ENCODE data around the gene KCTD17.

Gene KCTD17

GRCh38 chr22:37091994-37092393, 40.5 kb downstream of the KCTD17 start:
- no peak for DNase-seq (ENCODE audit: extremely low spot score)
- POLR2A ChIA-PET, result no interaction called here
- TF ChIP-seq PKNOX1 (IDR thresholded peaks at IDR 0.05), result no peak
- no peak for TF ChIP-seq NFRKB (IDR thresholded peaks at IDR 0.05)
- no peak for TF ChIP-seq ARNT (IDR thresholded peaks at IDR 0.05)
- no peak for TF ChIP-seq FOXK2 (IDR thresholded peaks at IDR 0.05)
- TF ChIP-seq ZNF384 (IDR thresholded peaks at IDR 0.05), result no peak
- no peak for TF ChIP-seq L3MBTL2 (conservative IDR thresholded peaks at IDR 0.05)
- TF ChIP-seq HDGF (IDR thresholded peaks at IDR 0.05; ENCODE audit: borderline replicate concordance), result no peak
- no peak for TF ChIP-seq TARDBP (IDR thresholded peaks at IDR 0.05)
- TF ChIP-seq CTBP1 (IDR thresholded peaks at IDR 0.05; ENCODE audit: borderline replicate concordance), result no peak
- TF ChIP-seq LEF1 (IDR thresholded peaks at IDR 0.05; ENCODE audit: borderline replicate concordance), result no peak
- TF ChIP-seq BHLHE40 (IDR thresholded peaks at IDR 0.05; ENCODE audit: borderline replicate concordance), result no peak
- no peak for TF ChIP-seq SP1 (IDR thresholded peaks at IDR 0.05)
- TF ChIP-seq SUZ12 (IDR thresholded peaks at IDR 0.05), result no peak
- no peak for TF ChIP-seq FOXA1 (IDR thresholded peaks at IDR 0.05)
- no peak for TF ChIP-seq ELF4 (IDR thresholded peaks at IDR 0.05)
- CTCF ChIA-PET, result interaction anchor here (1.5 kb wide), 1 partner anchor 14 kb away, joined by 5 read pairs; no protein-coding TSS in a partner anchor

DNA sequence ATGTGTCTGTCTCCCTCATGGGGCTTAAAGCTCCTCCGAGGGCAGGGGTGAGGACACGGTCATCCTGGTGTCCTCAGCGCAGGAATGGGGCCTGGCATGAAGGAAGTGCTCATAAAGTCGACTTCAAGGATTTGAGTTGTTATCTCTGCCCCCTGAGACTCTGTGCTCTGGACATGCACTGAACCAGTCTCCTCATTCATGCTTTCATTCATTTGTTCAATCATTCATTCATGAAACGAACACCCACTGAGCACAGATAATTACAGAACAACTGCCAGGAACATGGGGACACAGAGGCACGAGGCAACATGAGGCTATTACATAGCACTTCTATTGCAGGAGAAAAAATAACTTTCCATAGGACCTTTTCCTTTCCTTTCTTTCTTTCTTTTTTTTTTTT, 41.5 kb downstream of the KCTD17 start:
- no peak for DNase-seq (ENCODE audit: extremely low spot score)
- CTCF ChIA-PET, result no interaction called here
- no peak for TF ChIP-seq BHLHE40 (IDR thresholded peaks at IDR 0.05; ENCODE audit: borderline replicate concordance)
- no peak for TF ChIP-seq SUZ12 (IDR thresholded peaks at IDR 0.05)
- POLR2A ChIA-PET, result no interaction called here

DNA sequence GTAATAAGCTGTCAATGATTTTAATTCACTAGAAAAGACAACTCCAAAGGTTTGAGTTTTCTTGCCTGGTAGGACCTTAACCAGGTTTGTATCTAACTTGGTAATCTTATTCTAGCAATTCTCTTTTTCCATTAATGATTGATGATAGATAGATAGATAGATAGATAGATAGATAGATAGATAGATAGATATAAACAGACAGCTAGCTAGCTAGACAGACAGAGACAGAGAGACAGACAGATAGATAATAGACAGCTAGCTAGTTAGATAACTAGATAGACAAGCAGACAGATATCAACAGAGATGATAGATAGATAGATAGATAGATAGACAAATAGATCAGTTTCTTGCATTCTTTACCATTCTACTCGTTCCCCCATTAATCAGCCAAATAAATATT, 42.7 kb downstream of the KCTD17 start:
- DNase-seq (ENCODE audit: extremely low spot score), result no peak
- ChIA-PET POLR2A (no interaction called here), CTCF (no interaction called here)
- TF ChIP-seq PKNOX1 (IDR thresholded peaks at IDR 0.05) (no peak), NFRKB (IDR thresholded peaks at IDR 0.05) (no peak), BHLHE40 (IDR thresholded peaks at IDR 0.05; ENCODE audit: borderline replicate concordance) (no peak), ZNF384 (IDR thresholded peaks at IDR 0.05) (no peak), SUZ12 (IDR thresholded peaks at IDR 0.05) (no peak), TARDBP (IDR thresholded peaks at IDR 0.05) (no peak), ARNT (IDR thresholded peaks at IDR 0.05) (no peak)

DNA sequence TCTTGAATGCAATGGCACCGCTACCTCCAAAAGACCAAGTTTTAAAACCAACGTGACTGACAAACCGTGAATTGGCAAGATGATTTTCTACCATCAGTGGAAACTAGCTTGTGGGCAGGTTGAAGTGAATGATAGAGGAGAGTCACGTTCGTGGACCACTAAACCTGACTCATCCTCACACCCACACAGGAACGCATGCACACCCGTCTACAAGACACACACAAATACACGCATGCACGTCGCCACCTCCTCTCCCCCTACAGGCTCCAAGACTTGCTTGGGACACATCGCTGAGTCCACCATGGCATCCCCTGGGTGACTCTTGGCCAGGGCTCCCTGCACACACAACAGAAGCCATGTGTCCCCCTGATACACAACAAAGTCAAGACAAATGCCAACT, 43.6 kb downstream of the KCTD17 start:
- POLR2A ChIA-PET, result no interaction called here
- CTCF ChIA-PET, result no interaction called here

DNA sequence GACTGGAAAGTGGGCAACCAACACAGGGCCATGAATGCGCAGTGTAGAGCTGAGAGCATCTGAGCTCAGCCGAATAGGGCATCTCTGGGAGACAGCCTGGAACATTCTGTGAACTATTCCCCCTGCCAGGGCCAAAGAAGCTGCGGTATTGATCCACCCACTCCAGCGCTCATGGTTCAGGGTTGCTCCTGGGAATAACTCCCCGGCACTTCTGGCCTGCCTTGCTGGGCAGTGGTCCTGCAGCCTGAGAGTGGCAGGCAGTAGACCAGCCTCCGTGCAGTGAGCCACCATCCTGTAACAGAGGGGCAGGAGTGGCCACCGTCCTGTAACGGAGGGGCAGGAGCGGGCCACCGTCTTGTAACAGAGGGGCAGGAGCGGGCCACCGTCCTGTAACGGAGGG, 45.8 kb downstream of the KCTD17 start:
- ChIA-PET CTCF (no interaction called here), POLR2A (no interaction called here)
- DNase-seq (ENCODE audit: extremely low spot score), result no peak
- TF ChIP-seq CTBP1 (IDR thresholded peaks at IDR 0.05; ENCODE audit: borderline replicate concordance) (no peak), HDGF (IDR thresholded peaks at IDR 0.05; ENCODE audit: borderline replicate concordance) (no peak), ELF4 (IDR thresholded peaks at IDR 0.05) (no peak)

More for the DNA sequence above, 43.6 kb downstream of the KCTD17 start:
- DNase-seq (ENCODE audit: extremely low spot score), result no peak
- no peak for TF ChIP-seq FOXM1 (IDR thresholded peaks at IDR 0.05; ENCODE audit: borderline replicate concordance)
- TF ChIP-seq FOXA1 (IDR thresholded peaks at IDR 0.05), result no peak
- TF ChIP-seq L3MBTL2 (conservative IDR thresholded peaks at IDR 0.05), result no peak
- no peak for TF ChIP-seq NFRKB (IDR thresholded peaks at IDR 0.05)
- no peak for TF ChIP-seq ARNT (IDR thresholded peaks at IDR 0.05)
- TF ChIP-seq LEF1 (IDR thresholded peaks at IDR 0.05; ENCODE audit: borderline replicate concordance), result no peak
- TF ChIP-seq TARDBP (IDR thresholded peaks at IDR 0.05), result no peak
- TF ChIP-seq PKNOX1 (IDR thresholded peaks at IDR 0.05), result no peak
- no peak for TF ChIP-seq SUZ12 (IDR thresholded peaks at IDR 0.05)

DNA sequence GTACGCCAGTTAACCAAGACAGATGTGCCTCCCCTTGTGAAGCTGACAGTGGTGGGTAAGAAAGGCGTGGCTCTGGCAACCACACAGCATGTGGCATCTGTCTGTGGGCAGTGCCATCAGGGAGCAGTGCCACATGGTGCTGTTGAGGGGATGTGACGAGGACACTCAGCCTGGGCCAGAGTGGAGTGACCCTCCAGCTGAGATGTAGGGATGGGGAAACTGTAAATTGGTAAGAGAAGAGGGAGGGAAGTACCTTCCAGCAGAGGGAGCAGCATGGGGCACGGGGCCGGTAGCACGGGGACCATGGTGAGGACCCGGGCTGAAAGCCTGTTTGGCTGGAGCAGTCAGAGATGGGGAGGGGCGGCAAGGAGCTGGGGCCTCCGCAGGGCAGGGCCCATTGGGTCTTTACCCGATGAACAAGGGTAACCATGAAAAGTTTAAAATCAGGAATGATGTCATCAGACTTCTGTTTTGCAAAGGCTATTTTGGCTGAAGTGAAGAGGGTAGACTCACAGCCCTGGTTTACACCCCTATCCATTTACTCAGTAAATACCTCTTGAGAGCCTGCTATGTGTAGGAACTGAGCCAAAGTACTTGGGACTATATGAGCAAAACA, 47.5 kb downstream of the KCTD17 start:
- CTCF ChIA-PET, result interaction anchor here (0.6 to 1.7 kb wide), 2 partner anchors 20 to 48 kb away, joined by 3 to 4 read pairs; partner anchors contain the start of gene KCTD17

More for the DNA sequence above, 47.5 kb downstream of the KCTD17 start:
- no peak for TF ChIP-seq ARNT (IDR thresholded peaks at IDR 0.05)
- TF ChIP-seq LEF1 (IDR thresholded peaks at IDR 0.05; ENCODE audit: borderline replicate concordance), result no peak
- no peak for TF ChIP-seq BHLHE40 (IDR thresholded peaks at IDR 0.05; ENCODE audit: borderline replicate concordance)
- TF ChIP-seq L3MBTL2 (conservative IDR thresholded peaks at IDR 0.05), result no peak
- TF ChIP-seq FOXA1 (IDR thresholded peaks at IDR 0.05), result no peak
- no peak for TF ChIP-seq TARDBP (IDR thresholded peaks at IDR 0.05)
- TF ChIP-seq ZNF384 (IDR thresholded peaks at IDR 0.05), result no peak
- TF ChIP-seq FOXM1 (IDR thresholded peaks at IDR 0.05; ENCODE audit: borderline replicate concordance), result no peak
- TF ChIP-seq ELF4 (IDR thresholded peaks at IDR 0.05), result no peak
- TF ChIP-seq NFRKB (IDR thresholded peaks at IDR 0.05), result no peak
- TF ChIP-seq HDGF (IDR thresholded peaks at IDR 0.05; ENCODE audit: borderline replicate concordance), result no peak
- TF ChIP-seq FOXK2 (IDR thresholded peaks at IDR 0.05), result no peak
- TF ChIP-seq SUZ12 (IDR thresholded peaks at IDR 0.05), result no peak
- TF ChIP-seq SP1 (IDR thresholded peaks at IDR 0.05), result no peak
- TF ChIP-seq CTBP1 (IDR thresholded peaks at IDR 0.05; ENCODE audit: borderline replicate concordance), result no peak
- no peak for TF ChIP-seq PKNOX1 (IDR thresholded peaks at IDR 0.05)
- POLR2A ChIA-PET, result no interaction called here
- DNase-seq (ENCODE audit: extremely low spot score), result peak; percentile 34

Measured in HEK293T (cell line).